HG03575 (cell line): Measurements from ENCODE around the gene GHRH.

Experiments used
- ATAC-seq: cut with Tn5 transposase; IDR thresholded peaks from one replicate; pipeline ENCODE4 v1.9.1; 2021; ENCODE audit not compliant: unreplicated experiment, insufficient number of reproducible peaks, low FRiP score; ENCODE audit errors: extremely low read depth

Gene GHRH

DNA sequence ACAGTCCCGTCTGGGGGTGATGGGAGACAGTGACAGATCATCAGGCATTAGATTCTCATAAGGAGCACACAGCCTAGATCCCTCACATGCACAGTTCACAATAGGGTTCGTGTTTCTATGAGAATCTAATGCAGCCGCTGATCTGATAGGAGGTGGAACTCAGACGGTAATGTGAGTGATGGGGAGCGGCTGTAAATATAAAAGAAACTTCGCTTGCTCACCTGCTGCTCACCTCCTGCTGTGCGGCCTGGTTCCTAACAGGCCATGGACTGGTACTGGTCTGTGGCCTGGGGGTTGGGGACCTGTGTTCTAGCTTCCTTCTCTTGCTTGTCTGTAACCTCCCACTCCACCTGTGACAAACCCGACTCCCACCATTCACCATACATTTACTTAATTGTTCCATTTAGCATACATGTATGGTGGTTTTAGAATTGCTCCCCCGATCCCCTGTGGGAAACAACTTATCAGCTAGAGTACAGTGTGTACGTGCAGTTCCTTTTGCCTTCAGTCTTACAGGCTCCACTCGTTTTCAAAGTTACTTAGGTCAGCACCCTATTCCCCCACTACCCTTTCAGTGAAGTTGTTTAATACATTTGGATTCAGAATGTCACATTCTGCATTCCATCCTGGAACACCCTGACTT is 31.8 kb upstream of the GHRH start:
- ATAC-seq, result no peak

- ATAC-seq, result no peak
These were observed 30.1 kb upstream of the GHRH start for GRCh38 chr20:37291724-37292126.

- no peak for ATAC-seq
These were observed 28.7 kb upstream of the GHRH start for GRCh38 chr20:37290158-37290810.

GRCh38 chr20:37288091-37288490 is 26.5 kb upstream of the GHRH start:
- no peak for ATAC-seq

GRCh38 chr20:37285664-37286374 is 24.2 kb upstream of the GHRH start:
- no peak for ATAC-seq

- no peak for ATAC-seq
These were observed 23.1 kb upstream of the GHRH start for GRCh38 chr20:37284691-37285161.

GRCh38 chr20:37283530-37284195 is 22.0 kb upstream of the GHRH start:
- no peak for ATAC-seq

DNA sequence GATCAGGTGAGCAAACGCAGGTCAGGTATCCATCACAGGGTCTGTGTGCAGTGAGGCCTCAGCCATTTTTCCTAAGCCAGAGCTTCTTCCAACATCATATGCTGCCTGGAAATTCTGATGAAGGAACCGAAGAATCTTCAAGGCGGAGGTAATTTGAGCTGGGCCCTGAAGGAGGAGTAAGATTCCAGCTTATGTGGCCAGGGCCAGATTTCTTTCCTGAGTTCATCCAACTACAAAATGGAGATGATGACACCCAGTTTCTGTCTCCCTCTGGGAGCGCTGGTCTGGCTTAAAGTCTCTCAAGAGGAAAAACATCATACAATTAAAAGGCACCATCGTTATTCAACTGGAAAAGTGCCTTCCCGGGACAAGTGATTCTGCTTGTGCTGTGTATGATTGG is 20.9 kb upstream of the GHRH start:
- no peak for ATAC-seq

GRCh38 chr20:37280403-37280802 is 18.8 kb upstream of the GHRH start:
- no peak for ATAC-seq

GRCh38 chr20:37279820-37280219 is 18.2 kb upstream of the GHRH start:
- no peak for ATAC-seq

- ATAC-seq, result no peak
These were observed 17.5 kb upstream of the GHRH start for GRCh38 chr20:37278966-37279590.

GRCh38 chr20:37277253-37277593 is 15.6 kb upstream of the GHRH start:
- ATAC-seq, result no peak

DNA sequence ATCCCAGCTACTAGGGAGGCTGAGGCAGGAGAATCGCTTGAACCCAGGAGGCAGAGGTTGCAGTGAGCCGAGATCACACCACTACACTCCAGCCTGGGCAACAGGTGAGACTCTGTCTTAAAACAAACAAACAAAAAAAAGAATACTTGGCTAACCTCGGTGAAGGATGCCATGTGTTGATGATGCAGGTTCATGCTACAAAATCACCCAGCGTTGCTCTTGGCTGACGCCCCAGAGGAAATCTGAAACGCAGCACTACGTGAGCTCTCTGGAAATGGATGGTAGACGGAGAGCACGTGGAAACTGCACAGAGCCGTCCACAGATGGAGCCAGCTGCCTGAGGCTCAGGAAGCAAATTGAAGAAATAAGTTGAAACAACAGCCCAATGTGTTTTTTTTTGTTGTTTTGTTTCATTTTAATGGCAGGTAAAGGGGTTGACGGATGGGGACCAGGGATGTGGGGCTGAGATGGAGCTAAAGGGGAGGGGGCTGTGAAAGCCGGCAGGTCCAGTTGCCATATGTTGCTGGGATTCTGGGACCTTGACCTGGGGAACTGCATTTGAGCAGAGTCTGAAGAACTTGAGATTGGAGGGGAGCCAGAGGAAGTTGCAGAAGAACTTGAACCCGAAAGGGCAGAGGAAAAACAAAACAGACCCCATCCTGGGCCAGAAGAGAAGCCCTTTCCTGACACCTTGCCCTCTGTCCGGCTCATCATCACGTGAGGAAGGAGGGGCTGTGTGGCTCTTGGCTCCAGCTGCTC is 15.1 kb upstream of the GHRH start:
- no peak for ATAC-seq

DNA sequence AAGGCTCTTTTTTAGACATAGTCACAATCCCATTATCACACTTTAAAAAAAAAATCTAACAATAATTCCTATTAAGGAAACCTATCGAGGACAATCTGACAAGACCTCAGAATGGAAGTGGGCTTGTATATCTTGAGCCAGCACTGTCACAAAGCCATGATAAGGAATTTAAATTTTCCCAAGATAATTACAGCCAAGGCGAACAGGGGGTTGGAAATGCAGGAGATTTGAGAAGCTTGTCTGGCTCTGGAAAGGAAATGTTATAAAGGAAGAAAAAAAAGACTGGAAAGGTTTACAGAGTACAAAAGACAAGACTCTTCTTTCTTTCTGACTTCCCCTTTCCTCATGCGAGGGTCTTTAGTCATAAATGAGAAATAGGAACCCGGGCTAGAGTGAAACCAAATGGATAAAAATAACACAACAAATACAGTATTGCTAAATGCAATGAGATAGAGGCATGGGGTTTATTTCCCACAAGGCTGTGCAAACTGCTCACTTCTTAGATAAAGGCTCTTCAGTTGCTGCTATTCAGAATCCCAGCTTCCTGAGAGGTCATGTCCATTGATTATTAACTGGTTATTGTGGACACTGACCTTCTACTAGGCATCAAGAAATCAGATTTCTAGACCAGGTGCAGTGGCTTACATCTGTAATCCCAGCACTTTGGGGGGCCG is 13.4 kb upstream of the GHRH start:
- no peak for ATAC-seq

- ATAC-seq, result no peak
These were observed 12.4 kb upstream of the GHRH start for GRCh38 chr20:37273988-37274387.

GRCh38 chr20:37271421-37271768 is 9.8 kb upstream of the GHRH start:
- ATAC-seq, result no peak

- no peak for ATAC-seq
These were observed 9.2 kb upstream of the GHRH start for GRCh38 chr20:37270576-37271420.
